Ecto neural progenitor cell (in vitro differentiated cells): ENCODE data around the gene FGD6.
"Not testable (repeated sequence)": the region's sequence is repeated elsewhere in the genome, so short reads cannot be mapped to it uniquely, and the experiment has no call there.

ENCODE experiments used
- DNase-seq: peaks from one replicate; pipeline ENCODE4 v3.0.0-alpha.2; 2018; ENCODE audit warnings: low spot score

Gene FGD6

GRCh38 chr12:95234187-95234586 lies 16.9 kb upstream of the FGD6 start:
- not testable (repeated sequence) for DNase-seq

- no peak for DNase-seq
These were observed 13.9 kb upstream of the FGD6 start for GRCh38 chr12:95231190-95231589.

- no peak for DNase-seq
These were observed 13.0 kb upstream of the FGD6 start for GRCh38 chr12:95230313-95230712.

GRCh38 chr12:95229636-95230035 lies 12.4 kb upstream of the FGD6 start:
- no peak for DNase-seq

GRCh38 chr12:95228617-95229016 lies 11.3 kb upstream of the FGD6 start:
- DNase-seq = no peak

GRCh38 chr12:95227818-95228356 lies 10.6 kb upstream of the FGD6 start:
- DNase-seq = no peak

- no peak for DNase-seq
These were observed 8.5 kb upstream of the FGD6 start for GRCh38 chr12:95225645-95226212.

GRCh38 chr12:95224202-95225170 lies 7.2 kb upstream of the FGD6 start:
- DNase-seq = no peak

- no peak for DNase-seq
These were observed 3.5 kb upstream of the FGD6 start for GRCh38 chr12:95220726-95221125.

- DNase-seq = no peak
These were observed 2.9 kb upstream of the FGD6 start for GRCh38 chr12:95220190-95220589.

- no peak for DNase-seq
These were observed 1.2 kb upstream of the FGD6 start for GRCh38 chr12:95218150-95219133.

GRCh38 chr12:95216711-95217376 lies 423 bp downstream of the FGD6 start:
- no peak for DNase-seq

GRCh38 chr12:95215949-95216348 lies 1.3 kb downstream of the FGD6 start:
- no peak for DNase-seq

GRCh38 chr12:95214466-95214865 lies 2.8 kb downstream of the FGD6 start:
- no peak for DNase-seq

- no peak for DNase-seq
These were observed 3.3 kb downstream of the FGD6 start for GRCh38 chr12:95213928-95214327.

- no peak for DNase-seq
These were observed 4.1 kb downstream of the FGD6 start for GRCh38 chr12:95213119-95213518.

GRCh38 chr12:95212586-95212985 lies 4.7 kb downstream of the FGD6 start:
- DNase-seq = no peak

GRCh38 chr12:95208678-95209077 lies 8.6 kb downstream of the FGD6 start:
- DNase-seq = no peak

GRCh38 chr12:95207407-95207806 lies 9.9 kb downstream of the FGD6 start:
- DNase-seq = no peak

- DNase-seq = no peak
These were observed 10.4 kb downstream of the FGD6 start for GRCh38 chr12:95206916-95207315.

GRCh38 chr12:95205685-95206084 lies 11.6 kb downstream of the FGD6 start:
- DNase-seq = no peak
